Kidney (tissue), 14 donors: Measurements from ENCODE around the gene COL8A2. TPM values are rescaled to one million over a fixed set of nuclear protein-coding genes. Genes with fewer than 3 reads are reported as not detected.

Experiments used
- DNase-seq, 5 donors: peaks; one replicate each; pipeline ENCODE4 v3.0.0-alpha.2; 2013 to 2020
- FAIRE-seq: peaks from 2 replicates; lab custom pipeline; 2012; peaks lifted over from hg19 to GRCh38; lab: Jason Lieb, UNC
- H3K27ac ChIP-seq, 2 donors: one replicate each; pipeline ENCODE4 v1.7.0; 2013; ENCODE audit warnings: low read depth in 2 of 2, low read length in 2 of 2, inconsistent platforms in 1 of 2
- H3K27me3 ChIP-seq: one replicate; pipeline ENCODE4 v1.7.1; 2013; ENCODE audit warnings: low read length, inconsistent platforms; ENCODE audit not compliant: control insufficient read depth, insufficient read depth
- H3K36me3 ChIP-seq, 3 donors: one replicate each; pipeline versions ENCODE4 v1.7.0 to v1.7.1; 2013; ENCODE audit warnings: low read length in 3 of 3, control low read depth in 1 of 3, inconsistent platforms in 1 of 3; ENCODE audit not compliant: insufficient read depth in 3 of 3, control insufficient read depth in 2 of 3
- H3K4me1 ChIP-seq, 3 donors: one replicate each; pipeline versions ENCODE4 v1.7.0 to v1.7.1; 2013; ENCODE audit warnings: low read length in 3 of 3, inconsistent platforms in 1 of 3, low read depth in 1 of 3; ENCODE audit not compliant: control insufficient read depth in 2 of 3, insufficient read depth in 2 of 3
- H3K4me3 ChIP-seq, 3 donors: one replicate each; pipeline versions ENCODE4 v1.7.0 to v1.8.1; 2013; ENCODE audit warnings: low read length in 3 of 3, control low read depth in 1 of 3, inconsistent platforms in 1 of 3
- H3K9ac ChIP-seq, 3 donors: one replicate each; pipeline versions ENCODE4 v1.7.0 to v1.7.1; 2013; ENCODE audit warnings: low read length in 3 of 3, control low read depth in 1 of 3, inconsistent platforms in 1 of 3
- H3K9me3 ChIP-seq, 3 donors: one replicate each; pipeline versions ENCODE4 v1.7.0 to v1.7.1; 2013; ENCODE audit warnings: low read length in 3 of 3, control low read depth in 1 of 3, inconsistent platforms in 1 of 3; ENCODE audit not compliant: control insufficient read depth in 2 of 3, insufficient read depth in 1 of 3
- CTCF ChIP-seq: IDR thresholded peaks from 3 replicates; pipeline ENCODE4 v1.5.1; 2012; ENCODE audit warnings: mild to moderate bottlenecking, moderate library complexity, borderline replicate concordance; ENCODE audit not compliant: insufficient read depth; ENCODE audit errors: extremely low read depth
- intact Hi-C: fragments of 100-400 bp; cut with DNase I; formaldehyde crosslinking; loops from one replicate; pipeline ENCODE4 v1.11.1; 2022
- polyA plus RNA-seq: library from polyadenylated mRNA; stranded (reverse); fragments of 350-450 nt; fragmentation: Illumina TruSeq; extraction: RNeasy Lipid Tissue Mini Kit (QIAGEN cat#74804); gene quantifications from one replicate; pipeline ENCODE4 v1.2.3, GENCODE V29; 2014; ENCODE audit warnings: low read depth, low replicate concordance; ENCODE audit not compliant: insufficient read depth
- total RNA-seq: library from RNA; stranded (reverse); fragmentation: NEBNext Ultra II Directional; extraction: Animal tissue kit (Norgen Biotek cat#: 25700); gene quantifications from one replicate; pipeline ENCODE4 v1.2.1, GENCODE V29; 2021
- donor health status: control.
- donor health status: control.
- donor health status: control.
- donor health status: control.
- donor health status: control.
- donor health status: DM: yes; HTN: yes; CAD: no.
- donor health status: Normal renal cell carcinoma (clear cell type).

The COL8A2 gene
- total and polyA plus RNA-seq, 2 donors from 2014 or later: 0.90 to 6.4 TPM

- no peaks in the 10 kb centered on the region for H3K27me3 ChIP-seq
- H3K9ac ChIP-seq: no peak overlapping the region
- H3K4me3 ChIP-seq: no peak overlapping the region
- peaks cover 0 to 6% (median 4%) of the 10 kb centered on the region in 3 donors for H3K4me1 ChIP-seq
- H3K27ac ChIP-seq: no peak overlapping the region
- FAIRE-seq: no peak
- peaks cover 0 to 10% (median 5%) of the 10 kb centered on the region in 3 donors for H3K36me3 ChIP-seq
- intact Hi-C loops: no loop called here
- H3K9me3 ChIP-seq: no peaks in the 10 kb centered on the region
- no peak for TF ChIP-seq CTCF
- DNase-seq: no peak
These were observed 18.4 kb upstream of the COL8A2 start for GRCh38 chr1:36143424-36143823.

GRCh38 chr1:36142121-36142520 is 17.1 kb upstream of the COL8A2 start:
- no peak for DNase-seq
- Histone ChIP-seq H3K27ac (no peak overlapping the region), H3K4me3 (no peak overlapping the region), H3K36me3 (peaks cover 0 to 22% (median 15%) of the 10 kb centered on the region in 3 donors), H3K4me1 (peaks cover 0 to 6% (median 4%) of the 10 kb centered on the region in 3 donors), H3K27me3 (no peaks in the 10 kb centered on the region), H3K9me3 (no peaks in the 10 kb centered on the region), H3K9ac (no peak overlapping the region)
- FAIRE-seq: no peak
- intact Hi-C loops: no loop called here
- TF ChIP-seq CTCF: no peak

- Histone ChIP-seq H3K4me1 (peaks cover 0 to 6% (median 4%) of the 10 kb centered on the region in 3 donors), H3K4me3 (no peak overlapping the region), H3K9me3 (no peaks in the 10 kb centered on the region), H3K27me3 (no peaks in the 10 kb centered on the region), H3K9ac (no peak overlapping the region), H3K27ac (no peak overlapping the region), H3K36me3 (peaks cover 0 to 27% (median 19%) of the 10 kb centered on the region in 3 donors)
- no peak for DNase-seq
- TF ChIP-seq CTCF: no peak
- intact Hi-C loops: no loop called here
- no peak for FAIRE-seq
These were observed 14.5 kb upstream of the COL8A2 start for GRCh38 chr1:36139521-36139920.

- H3K4me3 ChIP-seq: no peak overlapping the region
- TF ChIP-seq CTCF: no peak
- FAIRE-seq: no peak
- H3K9me3 ChIP-seq: no peaks in the 10 kb centered on the region
- H3K9ac ChIP-seq: no peak overlapping the region
- intact Hi-C loops: no loop called here
- H3K27me3 ChIP-seq: no peaks in the 10 kb centered on the region
- H3K27ac ChIP-seq: no peak overlapping the region
- DNase-seq: no peak
- H3K4me1 ChIP-seq: peaks cover 0 to 6% (median 6%) of the 10 kb centered on the region in 3 donors
- peaks cover 0 to 27% (median 19%) of the 10 kb centered on the region in 3 donors for H3K36me3 ChIP-seq
These were observed 12.8 kb upstream of the COL8A2 start for GRCh38 chr1:36137776-36138175.
